BLaER1 (cell line): ENCODE results near the gene SHROOM1.
A peak's percentile ranks its signal among the peaks of the same experiment; 100 is the strongest.

ENCODE experiments used
- H3K27ac ChIP-seq: shearing (Covaris generic); formaldehyde crosslinking; 2 replicates; pipeline ENCODE4 v1.8.1; 2022
- H3K27me3 ChIP-seq: shearing (Covaris generic); formaldehyde crosslinking; 2 replicates; pipeline ENCODE4 v1.8.1; 2022
- H3K36me3 ChIP-seq: shearing (Covaris generic); formaldehyde crosslinking; 2 replicates; pipeline ENCODE4 v1.8.1; 2022
- H3K4me1 ChIP-seq: shearing (Covaris generic); formaldehyde crosslinking; 2 replicates; pipeline ENCODE4 v1.8.1; 2022
- H3K4me2 ChIP-seq: shearing (Covaris generic); formaldehyde crosslinking; 2 replicates; pipeline ENCODE4 v1.8.1; 2022
- H3K4me3 ChIP-seq: shearing (Covaris generic); formaldehyde crosslinking; 2 replicates; pipeline ENCODE4 v1.8.1; 2022
- H3K9ac ChIP-seq: shearing (Covaris generic); formaldehyde crosslinking; 2 replicates; pipeline ENCODE4 v1.8.1; 2022
- H3K9me3 ChIP-seq: shearing (Covaris generic); formaldehyde crosslinking; 2 replicates; pipeline ENCODE4 v1.8.1; 2022
- H4K20me1 ChIP-seq: shearing (Covaris generic); formaldehyde crosslinking; 2 replicates; pipeline ENCODE4 v1.8.1; 2022
- Cebpa-rat ChIP-seq: shearing (Covaris generic); IDR thresholded peaks from 2 replicates; pipeline ENCODE4 v1.8.1; 2022

The SHROOM1 gene

DNA sequence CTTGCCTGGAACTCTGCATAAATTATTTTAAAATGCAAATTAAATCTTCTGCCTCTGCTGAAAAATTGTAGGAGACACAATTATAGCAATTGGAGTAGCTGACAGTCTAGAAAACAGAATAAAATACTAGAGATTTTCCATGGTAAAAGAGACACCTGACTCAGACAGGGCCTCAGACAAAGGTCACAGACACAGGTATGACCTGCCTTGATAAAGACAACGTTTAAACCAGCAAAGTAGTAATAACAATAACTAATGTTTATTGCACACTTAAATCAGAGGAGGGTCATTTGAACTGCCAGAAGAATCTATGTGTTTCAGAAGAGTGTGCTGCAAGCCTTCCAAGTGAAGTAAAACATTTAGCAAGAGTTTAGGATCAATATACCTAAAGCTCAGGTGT, 13.4 kb downstream of the SHROOM1 start:
- Histone ChIP-seq H3K36me3 (no peaks in the 10 kb centered on the region), H4K20me1 (peaks cover 26% of the 10 kb centered on the region), H3K9me3 (peaks cover 11% of the 10 kb centered on the region), H3K4me1 (peaks cover 13% of the 10 kb centered on the region), H3K4me3 (no peak overlapping the region), H3K4me2 (no peak overlapping the region), H3K27ac (no peak overlapping the region), H3K9ac (no peak overlapping the region), H3K27me3 (peaks cover 89% of the 10 kb centered on the region)
- no peak for TF ChIP-seq Cebpa-rat

DNA sequence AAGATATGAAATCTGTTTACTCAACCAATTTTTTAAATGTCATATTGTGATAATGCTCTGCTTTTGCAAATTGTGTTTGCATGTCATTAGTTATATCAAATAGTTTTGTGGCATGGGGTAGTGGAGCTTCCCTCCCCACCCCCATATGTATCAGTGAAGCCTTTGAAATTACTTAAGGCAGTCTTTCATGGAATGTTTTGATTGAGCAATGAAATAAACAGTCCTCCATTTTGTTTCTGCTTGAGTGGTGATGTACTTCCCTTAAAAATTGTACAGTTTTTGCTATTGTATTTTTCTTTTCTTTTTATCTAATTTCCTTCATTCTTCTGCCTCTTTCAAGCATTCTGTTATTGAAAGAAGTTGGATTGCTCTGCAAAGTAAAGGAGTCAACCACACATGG, 13.9 kb downstream of the SHROOM1 start:
- Histone ChIP-seq H3K9me3 (peaks cover 11% of the 10 kb centered on the region), H3K36me3 (no peaks in the 10 kb centered on the region), H3K4me3 (no peak overlapping the region), H3K4me2 (no peak overlapping the region), H3K27ac (no peak overlapping the region), H3K9ac (no peak overlapping the region), H4K20me1 (peaks cover 26% of the 10 kb centered on the region), H3K4me1 (peaks cover 13% of the 10 kb centered on the region), H3K27me3 (peaks cover 89% of the 10 kb centered on the region)
- no peak for TF ChIP-seq Cebpa-rat

- Histone ChIP-seq H3K9me3 (peaks cover 11% of the 10 kb centered on the region), H3K4me3 (no peak overlapping the region), H3K27me3 (peaks cover 89% of the 10 kb centered on the region), H4K20me1 (peaks cover 26% of the 10 kb centered on the region), H3K9ac (no peak overlapping the region), H3K36me3 (no peaks in the 10 kb centered on the region), H3K4me1 (peaks cover 13% of the 10 kb centered on the region), H3K27ac (no peak overlapping the region), H3K4me2 (no peak overlapping the region)
- no peak for TF ChIP-seq Cebpa-rat
Measured at GRCh38 chr5:132816083-132816482, 14.4 kb downstream of the SHROOM1 start.

DNA sequence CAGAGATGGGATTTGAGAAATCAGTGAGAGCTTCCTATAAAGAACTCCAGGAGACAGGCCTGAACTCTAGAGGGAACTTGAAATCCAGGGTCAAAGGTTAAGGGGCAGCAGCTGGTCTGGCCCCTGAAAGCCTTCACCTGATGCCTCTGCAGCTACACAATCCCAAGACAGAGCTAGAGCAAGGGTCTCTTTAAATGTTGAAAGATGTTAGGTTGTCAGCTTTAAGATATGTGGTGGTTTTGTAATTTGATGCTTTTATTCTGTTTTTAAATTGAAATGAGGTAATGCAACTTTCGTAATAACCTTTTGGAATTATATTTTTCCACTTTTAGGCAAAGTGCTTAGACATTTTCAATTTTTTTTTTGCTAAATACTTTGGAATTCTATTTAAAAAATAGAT, 15.0 kb downstream of the SHROOM1 start:
- Histone ChIP-seq H3K9me3 (peaks cover 11% of the 10 kb centered on the region), H4K20me1 (peaks cover 26% of the 10 kb centered on the region), H3K9ac (no peak overlapping the region), H3K4me1 (peaks cover 13% of the 10 kb centered on the region), H3K4me2 (no peak overlapping the region), H3K27ac (no peak overlapping the region), H3K27me3 (peaks cover 88% of the 10 kb centered on the region), H3K36me3 (no peaks in the 10 kb centered on the region), H3K4me3 (no peak overlapping the region)
- TF ChIP-seq Cebpa-rat: no peak

GRCh38 chr5:132814503-132815294, 15.7 kb downstream of the SHROOM1 start:
- no peak overlapping the region for H3K4me3 ChIP-seq
- TF ChIP-seq Cebpa-rat: no peak
- no peak overlapping the region for H3K27ac ChIP-seq
- peaks cover 81% of the 10 kb centered on the region for H3K27me3 ChIP-seq
- peaks cover 13% of the 10 kb centered on the region for H3K4me1 ChIP-seq
- H4K20me1 ChIP-seq: peaks cover 26% of the 10 kb centered on the region
- H3K36me3 ChIP-seq: no peaks in the 10 kb centered on the region
- no peak overlapping the region for H3K4me2 ChIP-seq
- peaks cover 11% of the 10 kb centered on the region for H3K9me3 ChIP-seq
- H3K9ac ChIP-seq: no peak overlapping the region

- H3K4me1 ChIP-seq: peaks cover 13% of the 10 kb centered on the region
- H3K9me3 ChIP-seq: peaks cover 11% of the 10 kb centered on the region
- peak overlapping the region; percentile 68 for H3K4me3 ChIP-seq
- H3K9ac ChIP-seq: no peak overlapping the region; the same call in 1 of the 2 replicates
- H3K4me2 ChIP-seq: peak overlapping the region; percentile 96
- H4K20me1 ChIP-seq: peaks cover 26% of the 10 kb centered on the region
- no peak overlapping the region for H3K27ac ChIP-seq
- peaks cover 75% of the 10 kb centered on the region for H3K27me3 ChIP-seq
- no peaks in the 10 kb centered on the region for H3K36me3 ChIP-seq
- TF ChIP-seq Cebpa-rat: no peak
Measured at GRCh38 chr5:132813599-132814502, 16.6 kb downstream of the SHROOM1 start.

DNA sequence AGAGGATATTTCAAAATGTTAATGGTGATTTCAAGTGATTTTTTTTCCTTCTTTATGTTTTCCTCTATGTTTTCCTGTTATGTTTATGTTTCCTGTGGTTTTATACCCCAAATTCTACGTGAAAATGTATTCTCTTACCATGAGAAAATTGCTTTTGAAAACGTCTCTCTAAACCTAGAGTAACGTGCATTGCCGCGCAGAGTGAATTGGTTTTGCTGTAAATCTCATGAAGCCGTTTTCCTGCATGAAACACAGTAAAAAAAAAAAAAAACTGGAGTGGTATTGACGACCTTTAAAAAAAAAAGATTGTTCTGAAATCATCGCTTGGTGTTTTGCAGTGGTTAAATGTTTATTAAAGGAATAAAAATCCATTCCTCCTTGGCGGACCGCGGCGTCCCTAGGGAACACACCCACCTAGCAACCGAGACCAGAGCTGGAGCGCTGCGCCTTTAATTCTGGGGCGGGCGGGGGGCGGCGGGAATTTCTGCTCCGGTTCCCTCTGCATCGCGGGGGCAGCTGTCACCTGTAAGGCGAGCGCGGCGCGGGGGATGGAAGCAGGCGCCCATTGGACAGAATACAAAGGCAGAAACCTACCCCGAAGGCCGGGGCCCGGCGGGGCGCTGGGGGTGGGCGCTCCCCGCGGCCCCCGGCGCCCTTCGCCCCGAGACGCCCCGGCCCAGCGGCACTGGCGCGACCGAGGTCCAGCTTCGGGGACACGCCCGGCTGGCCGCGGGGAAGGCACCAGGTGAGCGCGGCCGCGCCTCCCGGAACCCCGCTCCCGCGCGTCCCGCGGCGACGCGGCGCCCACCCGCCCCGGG, 17.5 kb downstream of the SHROOM1 start, which contains the start of gene SOWAHA:
TSS of gene SOWAHA (plus strand) at position 522 of the 818 bp plus-strand sequence. CDS start 320 bp downstream, outside the sequence.
- peak within 1 kb of the TSS; percentile 96 for H3K4me2 ChIP-seq
- H3K4me3 ChIP-seq: peak within 1 kb of the TSS; percentile 68
- H3K27me3 ChIP-seq: peaks cover 67% of the 10 kb centered on the region
- H4K20me1 ChIP-seq: peaks cover 26% of the 10 kb centered on the region
- no peak within 1 kb of the TSS for H3K27ac ChIP-seq
- H3K9ac ChIP-seq: no peak within 1 kb of the TSS; the same call in 1 of the 2 replicates
- TF ChIP-seq Cebpa-rat: no peak
- no peaks in the 10 kb centered on the region for H3K36me3 ChIP-seq
- peaks cover 11% of the 10 kb centered on the region for H3K9me3 ChIP-seq
- peaks cover 13% of the 10 kb centered on the region for H3K4me1 ChIP-seq

DNA sequence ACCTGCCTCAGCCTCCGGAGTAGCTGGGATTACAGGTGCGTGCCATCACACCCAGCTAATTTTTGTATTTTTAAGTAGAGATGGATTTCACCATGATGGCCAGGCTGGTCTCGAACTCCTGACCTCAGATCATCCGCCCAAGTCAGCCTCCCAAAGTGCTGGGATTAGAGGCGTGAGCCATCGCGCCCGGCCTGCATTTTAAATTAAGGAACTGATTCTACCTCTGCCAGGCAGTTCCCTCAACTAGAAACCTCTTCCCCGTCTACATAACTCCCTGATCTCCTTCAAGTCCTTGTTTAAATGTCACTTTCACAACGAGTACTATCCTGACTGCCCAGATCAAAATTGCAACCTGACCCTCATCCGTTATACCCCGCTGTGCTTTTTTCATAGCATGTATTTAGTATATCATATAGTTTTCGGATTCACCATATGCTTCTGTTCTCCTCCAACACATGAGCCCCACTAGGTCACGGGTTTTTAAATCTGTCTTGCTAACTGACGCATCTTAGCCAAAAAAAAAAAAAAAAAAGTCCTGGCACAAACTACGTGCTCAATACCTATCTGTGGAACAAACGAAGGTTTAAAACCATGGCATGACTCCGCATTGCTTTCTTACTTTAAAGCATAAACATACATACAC, 18.2 kb downstream of the SHROOM1 start:
- Histone ChIP-seq H3K9ac (no peak overlapping the region), H4K20me1 (peaks cover 26% of the 10 kb centered on the region), H3K27me3 (peaks cover 59% of the 10 kb centered on the region), H3K36me3 (no peaks in the 10 kb centered on the region), H3K4me1 (peaks cover 20% of the 10 kb centered on the region), H3K27ac (no peak overlapping the region), H3K9me3 (peaks cover 11% of the 10 kb centered on the region), H3K4me3 (no peak overlapping the region), H3K4me2 (no peak overlapping the region)
- no peak for TF ChIP-seq Cebpa-rat

- no peak for TF ChIP-seq Cebpa-rat
- no peaks in the 10 kb centered on the region for H3K36me3 ChIP-seq
- H3K27me3 ChIP-seq: peaks cover 54% of the 10 kb centered on the region
- H3K27ac ChIP-seq: no peak overlapping the region
- H3K9ac ChIP-seq: no peak overlapping the region
- peaks cover 26% of the 10 kb centered on the region for H4K20me1 ChIP-seq
- peaks cover 30% of the 10 kb centered on the region for H3K4me1 ChIP-seq
- H3K9me3 ChIP-seq: peaks cover 11% of the 10 kb centered on the region
- no peak overlapping the region for H3K4me2 ChIP-seq
- no peak overlapping the region for H3K4me3 ChIP-seq
Measured at GRCh38 chr5:132810605-132811004, 19.8 kb downstream of the SHROOM1 start.
